CD14-positive monocyte (primary cell): ENCODE data around the gene MSI2. TPM values are rescaled to one million over a fixed set of nuclear protein-coding genes. Genes with fewer than 3 reads are reported as not detected.

ENCODE experiments used
- DNase-seq, 3 donors: peaks; one replicate each; pipeline ENCODE4 v3.0.0-alpha.2; 2011 to 2022
- H2AFZ ChIP-seq: 2 replicates; pipeline ENCODE4 v1.6.0; 2012; ENCODE audit warnings: mild to moderate bottlenecking, low read depth, low read length, inconsistent platforms; ENCODE audit not compliant: insufficient read depth, poor library complexity, severe bottlenecking
- H3K27ac ChIP-seq, 2 donors: 1 replicate in 1 of 2; 2 replicates in 1 of 2; pipeline ENCODE4 v1.5.1; 2012 to 2013; ENCODE audit warnings: low read length in 2 of 2, control low read depth in 1 of 2, inconsistent platforms in 1 of 2, low read depth in 1 of 2, mild to moderate bottlenecking in 1 of 2
- H3K27me3 ChIP-seq, 2 donors: one replicate each; pipeline versions ENCODE4 v1.6.0 to v1.6.1; 2011 to 2013; ENCODE audit warnings: low read length in 2 of 2; ENCODE audit not compliant: control insufficient read depth in 2 of 2, insufficient read depth in 2 of 2
- H3K36me3 ChIP-seq, 2 donors: replicated peaks in 1 of 2; 1 replicate in 1 of 2; 2 replicates in 1 of 2; pipeline versions ENCODE4 v1.5.1 to v1.6.1; 2012 to 2013; ENCODE audit warnings: low read length in 2 of 2, control low read depth in 1 of 2, inconsistent platforms in 1 of 2, mild to moderate bottlenecking in 1 of 2; ENCODE audit not compliant: insufficient read depth in 2 of 2, control insufficient read depth in 1 of 2
- H3K4me1 ChIP-seq, 2 donors: 1 replicate in 1 of 2; 2 replicates in 1 of 2; pipeline versions ENCODE4 v1.5.1 to v1.6.1; 2012 to 2013; ENCODE audit warnings: low read length in 2 of 2, control low read depth in 1 of 2, inconsistent platforms in 1 of 2, mild to moderate bottlenecking in 1 of 2, moderate library complexity in 1 of 2; ENCODE audit not compliant: insufficient read depth in 2 of 2, control insufficient read depth in 1 of 2
- H3K4me2 ChIP-seq: replicated peaks from 2 replicates; pipeline ENCODE3; 2012; ENCODE audit warnings: low read length, moderate library complexity, mild to moderate bottlenecking; ENCODE audit not compliant: poor library complexity, severe bottlenecking; ENCODE audit errors: extremely low read depth
- H3K4me3 ChIP-seq, 3 experiments: fragments of 200-600 bp in 1 of 3; sonication (generic) in 1 of 3; replicated peaks in 1 of 3; 1 replicate in 2 of 3; 2 replicates in 1 of 3; pipeline ENCODE4 v1.5.1; 2011 to 2013; ENCODE audit warnings: low read length in 3 of 3, mild to moderate bottlenecking in 3 of 3, control low read depth in 2 of 3, low read depth in 2 of 3, inconsistent platforms in 1 of 3, moderate library complexity in 1 of 3
- H3K79me2 ChIP-seq: 2 replicates; pipeline ENCODE4 v1.6.0; 2012; ENCODE audit warnings: mild to moderate bottlenecking, control low read depth, inconsistent platforms, low read length, moderate library complexity; ENCODE audit not compliant: insufficient read depth
- H3K9ac ChIP-seq: 2 replicates; pipeline ENCODE4 v1.6.0; 2017; ENCODE audit warnings: low read length, mild to moderate bottlenecking; ENCODE audit not compliant: insufficient read depth, poor library complexity, severe bottlenecking
- H3K9me3 ChIP-seq, 2 donors: replicated peaks in 1 of 2; 1 replicate in 1 of 2; 2 replicates in 1 of 2; pipeline versions ENCODE4 v1.5.1 to v1.6.1; 2012 to 2013; ENCODE audit warnings: low read length in 2 of 2, control low read depth in 1 of 2; ENCODE audit not compliant: control insufficient read depth in 1 of 2, insufficient read depth in 1 of 2
- H4K20me1 ChIP-seq: 2 replicates; pipeline ENCODE4 v1.6.0; 2012; ENCODE audit warnings: mild to moderate bottlenecking, low read length, control low read depth, moderate library complexity; ENCODE audit not compliant: insufficient read depth
- H3K27ac Mint-ChIP-seq, 7 donors: one replicate each; pipeline ENCODE4 v1.8.0; 2020; ENCODE audit warnings: mild to moderate bottlenecking in 7 of 7, mixed read lengths in 7 of 7, moderate library complexity in 6 of 7, inconsistent platforms in 2 of 7
- H3K27me3 Mint-ChIP-seq, 3 donors: one replicate each; pipeline ENCODE4 v1.8.0; 2021 to 2022; ENCODE audit warnings: low read depth in 3 of 3, mild to moderate bottlenecking in 3 of 3, mixed read lengths in 3 of 3, moderate library complexity in 3 of 3, inconsistent platforms in 1 of 3
- H3K36me3 Mint-ChIP-seq, 2 donors: one replicate each; pipeline ENCODE4 v1.8.0; 2020; ENCODE audit warnings: mixed read lengths in 2 of 2, inconsistent platforms in 1 of 2, mild to moderate bottlenecking in 1 of 2
- H3K4me1 Mint-ChIP-seq: one replicate; pipeline ENCODE4 v1.8.0; 2020; ENCODE audit warnings: mild to moderate bottlenecking, mixed read lengths
- H3K4me3 Mint-ChIP-seq, 2 donors: one replicate each; pipeline ENCODE4 v1.8.0; 2020; ENCODE audit warnings: mild to moderate bottlenecking in 2 of 2, mixed read lengths in 2 of 2, moderate library complexity in 1 of 2
- H3K9me3 Mint-ChIP-seq, 7 donors: one replicate each; pipeline ENCODE4 v1.8.0; 2020 to 2022; ENCODE audit warnings: mixed read lengths in 7 of 7, mild to moderate bottlenecking in 6 of 7, moderate library complexity in 6 of 7, inconsistent platforms in 2 of 7
- CTCF ChIP-seq: fragments of 200-600 bp; IDR thresholded peaks from one replicate; pipeline ENCODE4 v1.8.0; 2022; ENCODE audit warnings: antibody characterized with exemption, mild to moderate bottlenecking
- WGBS: methylation state at CpG from one replicate; pipeline ENCODE4 v1.1.5; 2013; ENCODE audit warnings: missing lambda C conversion rate; ENCODE audit not compliant: insufficient coverage; 5-methylcytosine and 5-hydroxymethylcytosine counted together
- intact Hi-C, 2 donors: fragments of 100-400 bp; cut with micrococcal nuclease; formaldehyde crosslinking; loops; one replicate each; pipeline versions ENCODE4 v1.15.0 to v1.15.1; 2023
- polyA plus RNA-seq, 3 donors: library from polyadenylated mRNA; depleted of rRNA in 1 of 3; unstranded in 2 of 3; stranded (reverse) in 1 of 3; fragments of 300-500 nt in 2 of 3; fragments of >200 nt in 1 of 3; fragmentation: Illumina TruSeq in 2 of 3; gene quantifications; 1 replicate in 2 of 3; 2 replicates in 1 of 3; pipeline ENCODE4 v1.2.3, GENCODE V29; 2012 to 2021

MSI2 gene
- polyA plus RNA-seq, 3 donors = 0.20 to 6.6 (median 0.37) TPM

- intact Hi-C loops = no loop called here
- no peak for DNase-seq
- H3K9me3 ChIP-seq = no peaks in the 10 kb centered on the region
- H3K4me2 ChIP-seq = no peak overlapping the region
- Mint-ChIP-seq H3K9me3 (no peaks in the 10 kb centered on the region), H3K36me3 (peaks cover 11 to 23% of the 10 kb centered on the region in 2 donors), H3K27me3 (peaks cover 0 to 1% (median 0%) of the 10 kb centered on the region in 3 donors), H3K27ac (peak overlapping the region in 1 of 7 donors; percentile 18), H3K4me1 (peaks cover 35% of the 10 kb centered on the region), H3K4me3 (no peak overlapping the region)
- no peaks in the 10 kb centered on the region for H3K79me2 ChIP-seq
- H2AFZ ChIP-seq = no peak overlapping the region
- H3K27me3 ChIP-seq = no peaks in the 10 kb centered on the region
- TF ChIP-seq CTCF = no peak
- no peaks in the 10 kb centered on the region for H4K20me1 ChIP-seq
- H3K36me3 ChIP-seq = peaks cover 0 to 9% of the 10 kb centered on the region in 2 donors
- WGBS = 26% methylated on average over 7 of the region's 12 CpGs
- H3K4me3 ChIP-seq = no peak overlapping the region
- no peak overlapping the region for H3K9ac ChIP-seq
- no peak overlapping the region for H3K27ac ChIP-seq
- H3K4me1 ChIP-seq = peaks cover 19 to 23% of the 10 kb centered on the region in 2 donors
Observed at GRCh38 chr17:57406981-57407286, 150.6 kb downstream of the MSI2 start.

GRCh38 chr17:57407287-57408070, 151.2 kb downstream of the MSI2 start:
- H3K79me2 ChIP-seq = no peaks in the 10 kb centered on the region
- peak overlapping the region in 1 of 2 donors; percentile 43 for H3K27ac ChIP-seq
- H3K4me1 ChIP-seq = peaks cover 19 to 23% of the 10 kb centered on the region in 2 donors
- Mint-ChIP-seq H3K27ac (peak overlapping the region in 2 of 7 donors; percentile 18 to 22), H3K9me3 (no peaks in the 10 kb centered on the region), H3K4me3 (no peak overlapping the region), H3K27me3 (peaks cover 0 to 1% (median 0%) of the 10 kb centered on the region in 3 donors), H3K4me1 (peaks cover 35% of the 10 kb centered on the region), H3K36me3 (peaks cover 8 to 18% of the 10 kb centered on the region in 2 donors)
- H4K20me1 ChIP-seq = no peaks in the 10 kb centered on the region
- DNase-seq = no peak
- peak overlapping the region in 1 of 3 experiments; percentile 52 for H3K4me3 ChIP-seq
- intact Hi-C loops = no loop called here
- H3K36me3 ChIP-seq = peaks cover 0 to 3% of the 10 kb centered on the region in 2 donors
- H2AFZ ChIP-seq = no peak overlapping the region
- peak overlapping the region; percentile 57 for H3K4me2 ChIP-seq
- no peaks in the 10 kb centered on the region for H3K9me3 ChIP-seq
- no peaks in the 10 kb centered on the region for H3K27me3 ChIP-seq
- H3K9ac ChIP-seq = no peak overlapping the region
- WGBS = 60% methylated on average over 1 of the region's 9 CpGs
- TF ChIP-seq CTCF = no peak
